ENCODE data around the gene FNBP1. TPM values are rescaled to one million over a fixed set of nuclear protein-coding genes. Genes with fewer than 3 reads are reported as not detected.

The FNBP1 gene
- total and polyA plus RNA-seq, 2 of the 13 experiments (the other 11 are each of a cell fraction or from before 2014, with no cell fraction given): 5.4 to 19.5 TPM

- TF ChIP-seq ZNF777 (CRISPR knock-in tag; IDR thresholded peaks at IDR 0.05) (no peak), ZNF552 (CRISPR knock-in tag; IDR thresholded peaks at IDR 0.05; ENCODE audit: borderline replicate concordance) (no peak), HIVEP1 (CRISPR knock-in tag; IDR thresholded peaks at IDR 0.05) (no peak), NFYB (CRISPR knock-in tag; IDR thresholded peaks at IDR 0.05) (no peak), ZNF281 (CRISPR knock-in tag; IDR thresholded peaks at IDR 0.05; ENCODE audit: borderline replicate concordance) (no peak), ZNF646 (CRISPR knock-in tag; IDR thresholded peaks at IDR 0.05) (no peak), ZNF501 (CRISPR knock-in tag; IDR thresholded peaks at IDR 0.05) (no peak), ZNF83 (CRISPR knock-in tag; IDR thresholded peaks at IDR 0.05; ENCODE audit: borderline replicate concordance) (no peak), SALL1 (CRISPR knock-in tag; IDR thresholded peaks at IDR 0.05) (peak; percentile 46; the same call in 1 of the 2 replicates), EED (CRISPR knock-in tag; IDR thresholded peaks at IDR 0.05) (no peak)
- TF ChIP-seq, protein P1, sequence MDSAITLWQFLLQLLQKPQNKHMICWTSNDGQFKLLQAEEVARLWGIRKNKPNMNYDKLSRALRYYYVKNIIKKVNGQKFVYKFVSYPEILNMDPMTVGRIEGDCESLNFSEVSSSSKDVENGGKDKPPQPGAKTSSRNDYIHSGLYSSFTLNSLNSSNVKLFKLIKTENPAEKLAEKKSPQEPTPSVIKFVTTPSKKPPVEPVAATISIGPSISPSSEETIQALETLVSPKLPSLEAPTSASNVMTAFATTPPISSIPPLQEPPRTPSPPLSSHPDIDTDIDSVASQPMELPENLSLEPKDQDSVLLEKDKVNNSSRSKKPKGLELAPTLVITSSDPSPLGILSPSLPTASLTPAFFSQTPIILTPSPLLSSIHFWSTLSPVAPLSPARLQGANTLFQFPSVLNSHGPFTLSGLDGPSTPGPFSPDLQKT (CRISPR knock-in tag; IDR thresholded peaks at IDR 0.05; ENCODE audit: borderline replicate concordance): no peak
- TF ChIP-seq, protein P2, sequence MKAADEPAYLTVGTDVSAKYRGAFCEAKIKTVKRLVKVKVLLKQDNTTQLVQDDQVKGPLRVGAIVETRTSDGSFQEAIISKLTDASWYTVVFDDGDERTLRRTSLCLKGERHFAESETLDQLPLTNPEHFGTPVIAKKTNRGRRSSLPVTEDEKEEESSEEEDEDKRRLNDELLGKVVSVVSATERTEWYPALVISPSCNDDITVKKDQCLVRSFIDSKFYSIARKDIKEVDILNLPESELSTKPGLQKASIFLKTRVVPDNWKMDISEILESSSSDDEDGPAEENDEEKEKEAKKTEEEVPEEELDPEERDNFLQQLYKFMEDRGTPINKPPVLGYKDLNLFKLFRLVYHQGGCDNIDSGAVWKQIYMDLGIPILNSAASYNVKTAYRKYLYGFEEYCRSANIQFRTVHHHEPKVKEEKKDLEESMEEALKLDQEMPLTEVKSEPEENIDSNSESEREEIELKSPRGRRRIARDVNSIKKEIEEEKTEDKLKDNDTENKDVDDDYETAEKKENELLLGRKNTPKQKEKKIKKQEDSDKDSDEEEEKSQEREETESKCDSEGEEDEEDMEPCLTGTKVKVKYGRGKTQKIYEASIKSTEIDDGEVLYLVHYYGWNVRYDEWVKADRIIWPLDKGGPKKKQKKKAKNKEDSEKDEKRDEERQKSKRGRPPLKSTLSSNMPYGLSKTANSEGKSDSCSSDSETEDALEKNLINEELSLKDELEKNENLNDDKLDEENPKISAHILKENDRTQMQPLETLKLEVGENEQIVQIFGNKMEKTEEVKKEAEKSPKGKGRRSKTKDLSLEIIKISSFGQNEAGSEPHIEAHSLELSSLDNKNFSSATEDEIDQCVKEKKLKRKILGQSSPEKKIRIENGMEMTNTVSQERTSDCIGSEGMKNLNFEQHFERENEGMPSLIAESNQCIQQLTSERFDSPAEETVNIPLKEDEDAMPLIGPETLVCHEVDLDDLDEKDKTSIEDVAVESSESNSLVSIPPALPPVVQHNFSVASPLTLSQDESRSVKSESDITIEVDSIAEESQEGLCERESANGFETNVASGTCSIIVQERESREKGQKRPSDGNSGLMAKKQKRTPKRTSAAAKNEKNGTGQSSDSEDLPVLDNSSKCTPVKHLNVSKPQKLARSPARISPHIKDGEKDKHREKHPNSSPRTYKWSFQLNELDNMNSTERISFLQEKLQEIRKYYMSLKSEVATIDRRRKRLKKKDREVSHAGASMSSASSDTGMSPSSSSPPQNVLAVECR (CRISPR knock-in tag; IDR thresholded peaks at IDR 0.05; ENCODE audit: borderline replicate concordance): peak; percentile 35; the same call in 1 of the 2 replicates
- TF ChIP-seq, protein P3, sequence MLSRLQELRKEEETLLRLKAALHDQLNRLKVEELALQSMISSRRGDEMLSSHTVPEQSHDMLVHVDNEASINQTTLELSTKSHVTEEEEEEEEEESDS (CRISPR knock-in tag; IDR thresholded peaks at IDR 0.05; ENCODE audit: borderline replicate concordance): no peak
Measured at GRCh38 chr9:130028493-130029222, 14.3 kb downstream of the FNBP1 start (continued).
